GM12892 (cell line): Measurements from ENCODE around the gene NLGN2.

Experiments used
- DNase-seq: peaks from one replicate; pipeline ENCODE4 v3.0.0; 2011; ENCODE audit not compliant: insufficient read length
- FAIRE-seq: peaks from 2 replicates; lab custom pipeline; 2011; peaks lifted over from hg19 to GRCh38; lab: Jason Lieb, UNC
- POLR2A ChIP-seq: IDR thresholded peaks from 2 replicates; pipeline ENCODE4 v1.6.1; 2011; ENCODE audit warnings: low read depth, low read length, control low read depth
- POLR2AphosphoS5 ChIP-seq: IDR thresholded peaks from 2 replicates; pipeline ENCODE4 v1.6.1; 2011; ENCODE audit warnings: low read depth, low read length, control low read depth
- TAF1 ChIP-seq: IDR thresholded peaks from 2 replicates; pipeline ENCODE4 v1.6.1; 2011; ENCODE audit warnings: low read depth, mild to moderate bottlenecking, control low read depth, low read length, borderline replicate concordance

NLGN2 gene

GRCh38 chr17:7406235-7406825 lies 1.3 kb upstream of the NLGN2 start:
- no peak for FAIRE-seq
- DNase-seq: no peak
- TF ChIP-seq TAF1: no peak
- TF ChIP-seq POLR2A: no peak
- no peak for TF ChIP-seq POLR2AphosphoS5

GRCh38 chr17:7407082-7407481 lies 563 bp upstream of the NLGN2 start:
- no peak for FAIRE-seq
- TF ChIP-seq POLR2AphosphoS5 (no peak), TAF1 (no peak), POLR2A (no peak)

GRCh38 chr17:7408252-7408727 lies 645 bp downstream of the NLGN2 start:
- DNase-seq (no peak), FAIRE-seq (no peak)
- TF ChIP-seq TAF1 (no peak), POLR2A (no peak), POLR2AphosphoS5 (no peak)

More at GRCh38 chr17:7407082-7407481, 563 bp upstream of the NLGN2 start:
- no peak for DNase-seq

- FAIRE-seq: no peak
- no peak for TF ChIP-seq POLR2AphosphoS5
- TF ChIP-seq TAF1: no peak
- no peak for TF ChIP-seq POLR2A
- DNase-seq: no peak
These were observed 1.2 kb downstream of the NLGN2 start for GRCh38 chr17:7408863-7409262.

GRCh38 chr17:7409716-7410115 lies 2.1 kb downstream of the NLGN2 start:
- TF ChIP-seq POLR2A: no peak
- DNase-seq: no peak
- FAIRE-seq: no peak

GRCh38 chr17:7410634-7411426 lies 3.2 kb downstream of the NLGN2 start:
- no peak for TF ChIP-seq TAF1
- TF ChIP-seq POLR2A: no peak
- no peak for TF ChIP-seq POLR2AphosphoS5
- no peak for DNase-seq
- FAIRE-seq: no peak

- no peak for FAIRE-seq
- TF ChIP-seq POLR2A: no peak
- no peak for TF ChIP-seq TAF1
- no peak for TF ChIP-seq POLR2AphosphoS5
- DNase-seq: no peak
These were observed 3.7 kb downstream of the NLGN2 start for GRCh38 chr17:7411427-7411750.

GRCh38 chr17:7413346-7413985 lies 5.8 kb downstream of the NLGN2 start:
- FAIRE-seq: no peak
- no peak for TF ChIP-seq POLR2AphosphoS5
- no peak for TF ChIP-seq TAF1
- TF ChIP-seq POLR2A: no peak
- no peak for DNase-seq

GRCh38 chr17:7414837-7415236 lies 7.2 kb downstream of the NLGN2 start:
- TF ChIP-seq POLR2AphosphoS5: no peak
- no peak for TF ChIP-seq POLR2A
- TF ChIP-seq TAF1: no peak
- no peak for DNase-seq
- no peak for FAIRE-seq

- TF ChIP-seq POLR2A: no peak
- TF ChIP-seq POLR2AphosphoS5: no peak
- no peak for TF ChIP-seq TAF1
- DNase-seq (no peak), FAIRE-seq (no peak)
These were observed 8.1 kb downstream of the NLGN2 start for GRCh38 chr17:7415784-7416183.

GRCh38 chr17:7416323-7416722 lies 8.7 kb downstream of the NLGN2 start:
- FAIRE-seq (no peak), DNase-seq (no peak)
- TF ChIP-seq POLR2A (no peak), TAF1 (no peak), POLR2AphosphoS5 (no peak)

GRCh38 chr17:7417056-7417655 lies 9.5 kb downstream of the NLGN2 start:
- no peak for TF ChIP-seq POLR2AphosphoS5
- TF ChIP-seq TAF1: no peak
- TF ChIP-seq POLR2A: no peak

More at GRCh38 chr17:7417056-7417655, 9.5 kb downstream of the NLGN2 start:
- DNase-seq (no peak), FAIRE-seq (no peak)
